GM12864 (cell line): ENCODE results near the gene HOXB5.

ENCODE experiments used
- DNase-seq: peaks from one replicate; pipeline ENCODE4 v3.0.0-alpha.2; 2011; ENCODE audit warnings: low read depth
- H3K4me3 ChIP-seq: 2 replicates; pipeline ENCODE4 v1.5.1; 2011; ENCODE audit warnings: mild to moderate bottlenecking, low read depth, low read length, control low read depth
- TF ChIP-seq, protein P1 (sequence below): IDR thresholded peaks from 2 replicates; pipeline ENCODE4 v1.5.1; 2011; ENCODE audit warnings: low read depth, mild to moderate bottlenecking, moderate library complexity, low read length, control low read depth, inconsistent platforms; ENCODE audit errors: missing control alignments

The HOXB5 gene

DNA sequence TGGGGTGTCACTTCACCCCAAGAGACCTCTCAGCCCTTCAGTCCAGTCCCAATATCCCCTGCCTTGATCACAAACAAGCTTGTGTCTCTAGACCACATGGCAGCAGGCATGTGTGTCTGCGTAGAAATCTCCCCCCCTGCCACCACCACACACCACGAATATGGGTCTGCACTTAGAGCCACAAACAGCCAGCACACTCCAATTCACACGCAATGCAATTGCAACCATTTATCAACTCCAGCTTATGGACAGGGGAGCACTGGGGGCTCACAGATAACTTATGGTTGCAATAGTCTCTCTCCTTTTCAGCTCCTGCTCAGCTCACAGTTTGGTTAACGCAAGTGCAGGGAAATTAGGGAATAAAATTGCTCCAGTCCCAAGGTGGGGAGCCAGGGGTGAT lies 30.0 kb upstream of the HOXB5 start:
- TF ChIP-seq, protein P1, sequence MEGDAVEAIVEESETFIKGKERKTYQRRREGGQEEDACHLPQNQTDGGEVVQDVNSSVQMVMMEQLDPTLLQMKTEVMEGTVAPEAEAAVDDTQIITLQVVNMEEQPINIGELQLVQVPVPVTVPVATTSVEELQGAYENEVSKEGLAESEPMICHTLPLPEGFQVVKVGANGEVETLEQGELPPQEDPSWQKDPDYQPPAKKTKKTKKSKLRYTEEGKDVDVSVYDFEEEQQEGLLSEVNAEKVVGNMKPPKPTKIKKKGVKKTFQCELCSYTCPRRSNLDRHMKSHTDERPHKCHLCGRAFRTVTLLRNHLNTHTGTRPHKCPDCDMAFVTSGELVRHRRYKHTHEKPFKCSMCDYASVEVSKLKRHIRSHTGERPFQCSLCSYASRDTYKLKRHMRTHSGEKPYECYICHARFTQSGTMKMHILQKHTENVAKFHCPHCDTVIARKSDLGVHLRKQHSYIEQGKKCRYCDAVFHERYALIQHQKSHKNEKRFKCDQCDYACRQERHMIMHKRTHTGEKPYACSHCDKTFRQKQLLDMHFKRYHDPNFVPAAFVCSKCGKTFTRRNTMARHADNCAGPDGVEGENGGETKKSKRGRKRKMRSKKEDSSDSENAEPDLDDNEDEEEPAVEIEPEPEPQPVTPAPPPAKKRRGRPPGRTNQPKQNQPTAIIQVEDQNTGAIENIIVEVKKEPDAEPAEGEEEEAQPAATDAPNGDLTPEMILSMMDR, result no peak
- H3K4me3 ChIP-seq, result no peak overlapping the region
- DNase-seq, result no peak

DNA sequence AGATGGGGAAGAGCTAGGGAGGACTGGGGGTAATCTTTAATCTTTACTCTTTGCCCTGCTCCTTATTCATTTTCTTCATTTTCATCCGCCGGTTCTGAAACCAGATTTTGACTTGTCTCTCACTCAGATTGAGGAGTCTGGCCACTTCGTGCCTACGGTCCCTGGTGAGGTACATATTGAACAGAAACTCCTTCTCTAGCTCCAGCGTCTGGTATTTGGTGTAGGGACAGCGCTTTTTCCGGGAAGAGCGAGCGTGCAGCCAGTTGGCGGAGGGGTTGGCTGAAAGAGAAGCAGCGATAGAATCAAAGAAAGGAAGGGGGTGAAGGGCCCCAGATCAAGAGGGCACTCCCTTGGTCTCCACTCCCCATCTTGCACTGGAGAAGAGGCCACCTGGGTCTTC lies 29.3 kb upstream of the HOXB5 start:
- no peak for DNase-seq
- no peak overlapping the region for H3K4me3 ChIP-seq
- TF ChIP-seq, protein P1, result no peak

DNA sequence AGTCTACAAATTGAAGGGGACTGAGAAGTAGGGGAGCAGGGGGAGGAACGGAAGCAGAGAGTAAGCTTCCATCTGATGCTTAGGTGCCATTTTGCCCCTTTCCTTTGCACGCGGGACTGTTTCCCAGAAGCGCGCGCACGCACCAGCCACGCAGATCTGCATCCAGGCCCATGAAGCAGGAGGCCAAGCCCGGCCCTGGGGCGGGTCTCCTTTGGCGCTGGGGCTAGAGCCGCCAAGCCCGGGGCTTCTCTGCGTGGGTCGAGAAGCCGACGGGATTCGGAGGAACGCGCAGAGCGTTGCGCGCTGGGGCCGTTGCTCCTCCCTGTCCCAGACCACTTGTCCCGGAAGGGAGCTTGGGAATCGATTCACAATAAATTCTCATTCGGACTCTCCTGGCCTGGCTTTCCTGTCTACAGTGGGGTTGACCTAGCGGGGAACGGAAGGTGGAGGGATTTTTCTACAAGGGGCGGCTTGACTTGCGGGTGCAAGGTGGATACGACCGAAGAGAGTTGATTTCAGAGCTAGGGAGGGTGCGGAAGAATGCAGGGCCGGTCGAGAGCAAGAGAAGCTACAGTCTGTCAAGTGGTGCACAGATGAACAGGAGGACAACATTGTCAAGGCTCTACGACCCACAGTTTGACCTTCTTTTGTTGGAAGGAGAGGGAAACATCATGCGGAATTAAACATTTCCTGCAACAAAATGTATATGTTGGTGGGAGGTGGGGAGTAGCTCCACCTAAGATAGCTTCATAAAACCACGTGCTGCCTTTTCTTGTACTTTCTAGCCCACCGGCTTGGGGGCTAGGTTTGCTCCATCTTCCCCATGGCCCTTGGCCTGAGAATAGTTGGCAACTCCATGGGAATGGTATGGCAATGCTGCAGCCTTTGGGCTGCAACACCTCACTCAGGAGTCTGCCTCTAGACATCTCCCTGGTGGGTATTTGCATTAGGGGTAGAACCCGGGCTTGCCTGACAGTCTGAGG lies 28.1 kb upstream of the HOXB5 start:
- H3K4me3 ChIP-seq, result no peak overlapping the region

DNA sequence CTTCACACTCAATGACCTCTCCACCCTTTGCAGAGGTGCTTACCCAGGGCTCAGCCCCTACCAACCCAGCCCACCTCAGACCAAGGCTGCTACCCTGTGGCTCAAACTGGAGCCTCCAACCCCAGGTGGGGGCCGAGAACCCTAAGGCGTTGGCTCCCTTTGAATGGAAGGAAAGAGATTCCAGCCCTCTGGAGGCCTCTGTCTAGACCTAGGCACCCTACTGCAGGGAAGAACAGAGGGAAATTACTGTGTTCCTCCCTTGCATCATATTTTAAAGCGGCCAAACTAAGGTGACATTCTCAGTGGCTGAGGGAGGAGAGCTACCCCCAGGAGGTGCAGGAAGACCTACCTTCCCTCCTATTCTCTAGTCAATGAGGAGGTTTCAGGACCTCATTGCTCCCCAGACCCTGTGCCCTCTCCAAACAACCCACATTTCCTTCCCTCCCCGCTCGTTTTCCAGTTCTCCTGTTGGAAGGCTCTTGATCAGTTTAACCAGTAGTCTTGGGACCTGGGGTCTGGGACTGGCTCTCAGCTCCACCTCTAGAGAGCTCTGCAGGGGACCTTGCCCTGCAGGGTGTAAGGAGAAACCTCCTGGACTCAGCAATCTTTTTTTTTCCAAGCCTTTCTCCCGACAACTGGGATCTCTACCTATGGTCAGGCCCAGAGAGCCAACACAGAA lies 27.0 kb upstream of the HOXB5 start:
- DNase-seq, result no peak
- TF ChIP-seq, protein P1, result no peak
- H3K4me3 ChIP-seq, result no peak overlapping the region

More for the DNA sequence above, 28.1 kb upstream of the HOXB5 start:
- TF ChIP-seq, protein P1, result no peak
- no peak for DNase-seq

DNA sequence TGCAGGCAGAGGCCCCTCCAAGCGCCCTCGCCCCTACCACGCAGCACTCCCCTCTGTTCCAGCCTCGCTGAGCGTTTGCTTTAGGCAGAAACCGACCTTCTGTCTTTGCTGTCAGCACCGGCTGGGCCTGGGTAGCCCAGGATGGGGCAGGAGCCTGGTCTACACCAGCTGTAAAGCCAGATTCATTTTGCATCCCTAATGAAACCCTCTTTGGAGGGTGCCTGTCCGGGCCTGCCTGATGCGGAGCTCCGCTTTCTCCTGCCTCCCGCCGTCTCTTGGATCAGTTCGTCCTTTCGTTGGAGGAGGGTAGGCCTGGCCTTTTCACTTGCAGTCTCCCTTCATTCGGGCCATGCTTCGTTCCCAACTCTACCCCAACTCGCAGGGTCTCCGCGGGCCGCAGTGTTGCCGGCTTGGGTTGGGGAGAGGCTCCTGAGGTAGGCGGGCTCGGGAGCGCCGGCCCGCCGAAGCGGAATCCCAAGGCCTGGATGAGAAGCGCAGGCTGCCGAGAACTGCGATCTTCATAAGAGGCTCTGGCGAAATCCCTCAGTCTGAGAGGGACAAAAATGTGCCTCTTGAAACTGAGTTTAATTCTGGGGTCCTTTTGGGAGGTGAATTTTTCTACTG lies 26.4 kb upstream of the HOXB5 start:
- H3K4me3 ChIP-seq, result no peak overlapping the region
- TF ChIP-seq, protein P1, result no peak

DNA sequence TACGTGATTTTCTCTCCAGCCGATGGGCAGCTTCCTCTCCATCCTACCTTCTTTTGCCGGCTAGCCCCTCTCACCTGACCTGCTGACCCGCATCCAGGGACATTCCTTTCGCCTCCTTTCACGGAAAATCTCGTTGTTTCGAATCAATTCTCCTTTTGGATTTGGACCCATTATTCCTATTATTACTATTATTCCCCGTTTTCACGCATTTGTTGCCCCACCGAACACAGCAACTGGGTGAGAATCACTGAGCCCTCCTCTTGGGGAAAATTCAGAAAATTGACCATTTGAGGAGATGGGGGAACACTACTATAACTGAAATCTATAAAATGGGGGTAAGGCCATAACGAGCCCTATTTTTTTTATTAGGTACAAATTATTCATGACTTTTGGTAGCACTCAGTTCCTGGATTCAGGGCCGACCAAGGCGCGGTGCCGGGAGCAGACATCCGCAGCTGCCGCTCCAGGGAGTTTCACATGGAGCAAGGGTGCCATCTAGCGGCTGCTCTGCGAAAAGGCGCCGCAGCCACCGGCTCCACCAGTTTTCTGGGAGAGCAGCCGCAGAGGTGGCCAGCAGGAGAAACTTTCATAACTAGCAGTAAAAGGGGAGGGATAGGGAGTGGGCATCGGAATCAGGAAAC lies 24.8 kb upstream of the HOXB5 start:
- DNase-seq, result no peak
- no peak overlapping the region for H3K4me3 ChIP-seq
- TF ChIP-seq, protein P1, result peak; percentile 83

More for the DNA sequence above, 26.4 kb upstream of the HOXB5 start:
- DNase-seq, result no peak
